Activated T-cell treated with anti-CD3 and anti-CD28 coated beads, Interleukin-2, amount 50 U/mL, for 72 hours (primary cell): ENCODE measurements around the gene GOLT1B. TPM values are rescaled to one million over a fixed set of nuclear protein-coding genes. Genes with fewer than 3 reads are reported as not detected.

ENCODE experiments used
- ATAC-seq, 2 donors: fragments of 150-1000 bp; cut with Tn5 transposase; replicated peaks in 1 of 2; 2 replicates each; pipeline ENCODE4 v1.10.0; 2021; ENCODE audit warnings: moderate library complexity in 2 of 2, mild to moderate bottlenecking in 1 of 2
- DNase-seq, 2 donors: peaks; one replicate each; pipeline ENCODE4 v3.0.0; 2021 to 2022; ENCODE audit warnings: mixed read lengths in 1 of 2
- H3K27ac Mint-ChIP-seq: one replicate; pipeline ENCODE4 v1.8.0; 2022; ENCODE audit warnings: mild to moderate bottlenecking, moderate library complexity, mixed read lengths
- H3K27me3 Mint-ChIP-seq: one replicate; pipeline ENCODE4 v1.8.0; 2022; ENCODE audit warnings: low read depth, mixed read lengths
- H3K36me3 Mint-ChIP-seq, 2 donors: one replicate each; pipeline ENCODE4 v1.8.0; 2022; ENCODE audit warnings: mixed read lengths in 2 of 2, mild to moderate bottlenecking in 1 of 2; ENCODE audit not compliant: insufficient read depth in 2 of 2
- H3K4me1 Mint-ChIP-seq: one replicate; pipeline ENCODE4 v1.8.0; 2022; ENCODE audit warnings: low read depth, mixed read lengths
- H3K4me3 Mint-ChIP-seq, 2 donors: one replicate each; pipeline ENCODE4 v1.8.0; 2022; ENCODE audit warnings: mild to moderate bottlenecking in 2 of 2, mixed read lengths in 2 of 2, moderate library complexity in 2 of 2
- H3K9me3 Mint-ChIP-seq, 2 donors: one replicate each; pipeline ENCODE4 v1.8.0; 2022; ENCODE audit warnings: mixed read lengths in 2 of 2
- total RNA-seq, 2 donors: library from RNA; stranded (reverse); gene quantifications; one replicate each; pipeline ENCODE4 v1.2.3, GENCODE V29; 2022

GOLT1B gene
- total RNA-seq, 2 donors from 2014 or later: 46.3 to 51.2 TPM

DNA sequence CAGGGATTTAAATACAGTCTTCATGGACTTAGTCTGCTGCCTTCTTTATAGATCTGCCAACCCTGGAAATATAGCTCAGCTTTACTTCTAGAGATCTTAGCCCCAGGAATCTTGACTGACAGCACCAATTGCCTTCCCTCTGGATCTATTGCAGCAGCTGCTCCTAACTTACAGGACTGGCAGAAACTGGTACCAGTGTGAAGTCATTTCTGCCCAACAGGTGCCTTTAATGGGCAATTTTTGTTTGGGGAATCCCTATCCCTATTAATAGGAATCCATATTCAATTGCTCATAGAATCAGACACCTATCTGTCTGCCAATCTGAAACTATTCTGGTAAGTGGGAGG, 51.7 kb downstream of the GOLT1B start:
- Mint-ChIP-seq H3K27ac (no peak overlapping the region), H3K4me1 (peaks cover 5% of the 10 kb centered on the region), H3K4me3 (no peak overlapping the region), H3K36me3 (no peaks in the 10 kb centered on the region), H3K27me3 (no peaks in the 10 kb centered on the region), H3K9me3 (no peaks in the 10 kb centered on the region)
- ATAC-seq: no peak
- DNase-seq: no peak

DNA sequence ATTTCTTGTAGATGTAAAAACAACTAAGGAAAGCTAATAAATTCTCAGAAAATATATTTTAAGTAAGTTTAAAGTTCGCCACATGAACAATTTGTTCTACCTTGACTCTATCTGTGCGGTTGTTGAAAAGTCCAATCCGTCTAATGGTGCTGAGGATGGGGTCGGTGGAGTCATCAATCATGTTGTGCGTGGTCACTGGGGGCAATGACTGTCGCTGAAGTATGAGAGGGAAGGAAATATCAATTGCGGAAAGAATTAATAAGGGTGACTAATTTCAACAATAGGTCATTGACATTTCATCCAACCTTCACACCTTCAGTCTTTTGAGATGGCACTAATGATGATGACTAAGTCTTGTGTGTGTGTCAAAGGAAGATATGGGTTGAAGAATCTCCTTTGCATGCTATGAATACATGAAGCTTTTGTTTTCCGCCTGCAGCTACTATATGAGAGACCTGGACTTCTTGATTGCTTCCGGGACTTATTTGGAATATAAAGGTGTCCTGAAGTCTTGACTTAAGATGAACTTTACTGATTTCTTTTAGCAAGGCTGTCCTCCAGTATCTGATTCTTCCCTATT, 56.6 kb downstream of the GOLT1B start:
- H3K9me3 Mint-ChIP-seq: no peaks in the 10 kb centered on the region
- no peaks in the 10 kb centered on the region for H3K36me3 Mint-ChIP-seq
- H3K4me1 Mint-ChIP-seq: peaks cover 22% of the 10 kb centered on the region
- no peak overlapping the region for H3K4me3 Mint-ChIP-seq
- H3K27me3 Mint-ChIP-seq: no peaks in the 10 kb centered on the region
- DNase-seq (no peak), ATAC-seq (no peak)
- peak overlapping the region; percentile 59 for H3K27ac Mint-ChIP-seq

DNA sequence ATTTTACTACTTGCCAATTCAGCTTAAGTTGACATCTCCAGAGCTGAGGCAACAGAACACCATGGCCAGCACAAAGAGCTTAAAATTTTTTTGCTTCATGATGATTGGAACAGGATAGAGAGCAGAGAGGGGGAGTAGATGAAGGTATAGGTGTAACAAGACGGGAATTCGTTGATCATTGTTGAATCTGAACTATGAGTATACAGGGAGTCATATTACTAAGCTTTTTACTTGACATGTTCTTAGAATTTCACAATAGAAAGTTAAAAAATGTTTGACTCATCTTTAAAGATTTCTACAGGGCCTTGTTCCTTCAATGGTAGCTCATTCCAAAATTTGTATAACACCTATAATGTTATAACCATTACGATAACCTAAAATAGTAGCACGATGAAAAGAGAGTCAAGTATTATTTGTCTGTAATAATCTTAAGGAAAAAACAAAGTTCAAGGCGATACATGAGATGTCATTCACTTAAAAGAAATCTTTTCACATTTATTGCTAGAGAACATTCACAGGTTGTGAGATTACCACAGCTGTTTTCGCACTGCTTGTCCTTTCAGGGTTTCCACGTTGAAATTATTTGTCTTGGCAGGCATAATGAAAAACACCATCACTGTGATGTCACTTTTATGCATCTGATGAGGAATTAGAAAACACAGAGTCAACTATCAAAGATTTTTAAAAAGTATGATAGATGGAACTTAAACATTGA, 58.4 kb downstream of the GOLT1B start:
- Mint-ChIP-seq H3K27me3 (no peaks in the 10 kb centered on the region), H3K4me1 (peaks cover 22% of the 10 kb centered on the region), H3K4me3 (peak overlapping the region; percentile 1 to 69), H3K9me3 (no peaks in the 10 kb centered on the region), H3K27ac (peak overlapping the region; percentile 96), H3K36me3 (no peaks in the 10 kb centered on the region)
- DNase-seq (no peak), ATAC-seq (peak; percentile 83 to 91)

DNA sequence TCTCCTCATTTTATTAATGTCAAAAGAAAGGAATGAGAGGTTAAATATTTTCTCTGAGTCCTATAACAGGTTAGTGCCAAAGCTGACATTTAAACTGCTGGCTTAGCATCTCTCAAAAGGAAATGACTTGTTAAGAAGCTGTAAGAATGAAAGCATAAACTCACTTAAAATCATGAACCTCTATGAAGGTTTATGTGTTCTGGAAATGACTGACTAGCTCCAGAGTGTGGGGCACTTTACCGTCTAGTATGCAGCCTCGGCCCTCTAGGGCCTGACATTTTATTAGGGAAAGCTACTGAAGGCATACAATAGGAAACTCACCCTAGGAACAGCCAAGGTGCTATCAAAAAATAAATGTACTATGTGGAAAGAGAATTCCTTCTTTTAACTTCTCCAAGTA, 59.6 kb downstream of the GOLT1B start:
- peak in 1 of 2 donors; percentile 23 for DNase-seq
- peak; percentile 82 to 87 for ATAC-seq
- H3K4me1 Mint-ChIP-seq: peaks cover 22% of the 10 kb centered on the region
- H3K27me3 Mint-ChIP-seq: no peaks in the 10 kb centered on the region
- H3K4me3 Mint-ChIP-seq: peak overlapping the region; percentile 31 to 60
- no peaks in the 10 kb centered on the region for H3K36me3 Mint-ChIP-seq
- no peaks in the 10 kb centered on the region for H3K9me3 Mint-ChIP-seq
- H3K27ac Mint-ChIP-seq: peak overlapping the region; percentile 60

DNA sequence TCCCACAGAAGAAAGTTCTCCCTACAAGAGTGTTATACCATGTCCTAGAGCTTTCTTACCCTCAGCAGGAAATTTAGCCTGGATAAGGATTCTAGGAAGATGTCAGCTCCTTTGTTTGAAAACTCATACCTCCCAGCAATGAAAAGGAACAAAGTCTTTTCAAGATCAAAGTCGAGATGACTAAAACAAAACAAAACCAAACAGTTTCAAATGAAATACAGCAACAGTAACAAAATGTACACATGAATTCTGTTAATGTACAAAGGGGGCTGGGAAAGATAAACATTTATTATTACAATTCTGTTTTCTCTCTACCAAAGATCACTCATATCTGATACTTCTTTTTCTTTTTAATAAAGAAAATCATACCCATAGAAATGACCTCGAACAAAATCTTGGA, 61.3 kb downstream of the GOLT1B start:
- DNase-seq (no peak), ATAC-seq (no peak)
- no peaks in the 10 kb centered on the region for H3K27me3 Mint-ChIP-seq
- peaks cover 22% of the 10 kb centered on the region for H3K4me1 Mint-ChIP-seq
- no peaks in the 10 kb centered on the region for H3K9me3 Mint-ChIP-seq
- no peak overlapping the region for H3K27ac Mint-ChIP-seq
- no peaks in the 10 kb centered on the region for H3K36me3 Mint-ChIP-seq
- H3K4me3 Mint-ChIP-seq: no peak overlapping the region

DNA sequence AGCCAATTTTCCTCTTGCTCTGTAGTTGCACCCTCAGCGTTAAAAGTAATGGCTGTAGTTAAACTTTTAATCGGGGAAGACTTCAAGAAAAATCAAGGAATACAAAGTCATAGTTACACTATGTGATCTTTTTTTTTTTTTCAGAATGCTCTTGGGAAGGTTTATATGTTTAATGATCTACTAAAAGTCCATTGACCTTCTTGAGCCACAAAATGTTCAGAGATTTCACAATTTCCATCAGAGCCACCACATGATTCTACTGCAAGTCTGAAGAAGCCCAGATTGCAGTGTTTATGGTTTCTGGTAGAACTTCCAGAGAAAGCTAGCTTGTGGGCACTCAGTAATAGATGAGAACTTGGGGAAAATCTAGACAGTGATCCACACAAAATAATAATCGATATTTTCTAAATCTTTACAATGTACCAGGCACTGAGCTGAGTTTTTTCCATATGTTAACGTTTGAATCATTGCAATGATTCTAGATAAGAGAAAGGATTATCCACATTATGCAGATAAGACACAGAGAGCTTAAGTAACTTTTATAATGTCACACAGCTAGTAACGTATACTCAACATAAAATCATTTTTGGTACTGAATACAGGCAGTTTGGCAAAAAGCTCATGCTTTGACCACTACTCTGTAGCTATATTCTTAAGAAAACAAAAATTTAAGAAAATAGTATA, 64.8 kb downstream of the GOLT1B start:
- no peak overlapping the region for H3K4me3 Mint-ChIP-seq
- no peak overlapping the region for H3K27ac Mint-ChIP-seq
- ATAC-seq (no peak), DNase-seq (no peak)
- no peaks in the 10 kb centered on the region for H3K9me3 Mint-ChIP-seq
- H3K36me3 Mint-ChIP-seq: no peaks in the 10 kb centered on the region
- peaks cover 4% of the 10 kb centered on the region for H3K4me1 Mint-ChIP-seq
- H3K27me3 Mint-ChIP-seq: no peaks in the 10 kb centered on the region

DNA sequence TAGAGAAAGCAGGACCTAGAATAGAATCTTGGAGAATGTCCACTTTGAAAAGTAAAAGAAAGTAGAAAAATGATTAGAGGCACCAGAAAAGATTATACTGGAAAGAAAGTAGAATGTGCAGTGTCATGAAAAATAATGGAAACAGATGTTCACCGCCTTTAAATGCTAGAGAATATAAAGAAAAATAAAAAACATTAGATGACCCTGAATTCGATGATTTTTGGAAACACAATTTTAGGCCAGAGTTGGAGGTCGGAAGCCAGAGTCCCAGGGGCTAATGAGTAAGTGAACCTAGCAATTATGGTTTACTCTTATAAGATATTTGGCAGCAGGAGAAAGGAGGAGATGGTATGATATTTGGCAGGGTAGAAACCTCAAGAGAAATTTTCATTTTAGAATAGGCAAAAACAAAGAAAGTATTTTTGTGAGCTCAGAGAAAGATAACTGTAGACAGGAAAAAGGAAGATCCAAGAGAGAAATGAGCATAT, 65.4 kb downstream of the GOLT1B start:
- peak overlapping the region; percentile 62 for H3K27ac Mint-ChIP-seq
- H3K27me3 Mint-ChIP-seq: no peaks in the 10 kb centered on the region
- DNase-seq (no peak), ATAC-seq (no peak)
- no peaks in the 10 kb centered on the region for H3K36me3 Mint-ChIP-seq
- peaks cover 4% of the 10 kb centered on the region for H3K4me1 Mint-ChIP-seq
- H3K4me3 Mint-ChIP-seq: no peak overlapping the region
- H3K9me3 Mint-ChIP-seq: no peaks in the 10 kb centered on the region

Other genes starting within 250 kb of the GOLT1B start
- gene SLCO1A2, start 166.9 kb upstream of the GOLT1B start, total RNA-seq: not detected
- gene IAPP, start 128.9 kb upstream of the GOLT1B start, total RNA-seq: not detected
- gene PYROXD1, start 64.1 kb upstream of the GOLT1B start, total RNA-seq: 10 to 100 TPM; 65.3 to 77.2 TPM
- gene RECQL, start 154 bp upstream of the GOLT1B start, total RNA-seq: 10 to 100 TPM; 92.7 to 93.4 TPM
- gene SPX, start 24.5 kb downstream of the GOLT1B start, total RNA-seq: 1 to 10 TPM; 1.6 to 2.8 TPM
- not detected for gene GYS2, start 103.1 kb downstream of the GOLT1B start, total RNA-seq
- gene LDHB, start 156.1 kb downstream of the GOLT1B start, total RNA-seq: 1,000 to 10,000 TPM; 1,381 to 1,488 TPM